SU-DHL-6 (cell line): Measurements from ENCODE around the gene SLF1.

ENCODE experiments used
- H2AFZ ChIP-seq: fragments of 200-600 bp; sonication (generic); 2 replicates; pipeline ENCODE4 v1.6.1; 2014; ENCODE audit warnings: low read depth, mild to moderate bottlenecking, moderate library complexity, mixed read lengths, antibody characterized with exemption, low read length; ENCODE audit not compliant: severe bottlenecking
- H3F3A ChIP-seq: fragments of 200-600 bp; shearing (Covaris generic); 2 replicates; pipeline ENCODE4 v1.6.0; 2016; ENCODE audit warnings: antibody characterized with exemption, mild to moderate bottlenecking; ENCODE audit not compliant: insufficient read depth
- H3K27ac ChIP-seq: fragments of 200-600 bp; sonication (generic); 2 replicates; pipeline ENCODE4 v1.5.1; 2016; ENCODE audit warnings: low read depth, mild to moderate bottlenecking, low read length, moderate library complexity, mixed read lengths
- H3K27me3 ChIP-seq: fragments of 200-600 bp; sonication (generic), shearing (Covaris generic); 2 replicates; pipeline ENCODE4 v1.6.0; 2014; ENCODE audit warnings: mild to moderate bottlenecking, low read length
- H3K36me3 ChIP-seq: fragments of 200-600 bp; sonication (generic); 2 replicates; pipeline ENCODE4 v1.6.1; 2014; ENCODE audit warnings: mild to moderate bottlenecking, low read length, mixed read lengths
- H3K4me2 ChIP-seq: fragments of 300-600, 200-600 bp; shearing (Covaris generic), sonication (generic); 2 replicates; pipeline ENCODE4 v1.6.0; 2014; ENCODE audit warnings: low read length, low read depth, mild to moderate bottlenecking; ENCODE audit not compliant: poor library complexity, severe bottlenecking
- H3K4me3 ChIP-seq: fragments of 200-600 bp; sonication (generic); 2 replicates; pipeline ENCODE4 v1.5.1; 2014; ENCODE audit warnings: antibody characterized with exemption, low read length, mild to moderate bottlenecking, mixed read lengths; ENCODE audit not compliant: insufficient read depth, poor library complexity, severe bottlenecking
- H3K79me2 ChIP-seq: fragments of 200-600 bp; sonication (generic); 2 replicates; pipeline ENCODE4 v1.6.1; 2014; ENCODE audit warnings: mild to moderate bottlenecking, low read length, moderate library complexity; ENCODE audit not compliant: insufficient read depth
- H3K9ac ChIP-seq: fragments of 200-600 bp; sonication (generic); 2 replicates; pipeline ENCODE4 v1.7.0; 2014; ENCODE audit warnings: mild to moderate bottlenecking, low read length
- H3K9me2 ChIP-seq: fragments of 200-600 bp; sonication (generic); replicated peaks from 2 replicates; pipeline ENCODE4 v1.6.1; 2014; ENCODE audit warnings: low read length; ENCODE audit not compliant: insufficient read depth
- H3K9me3 ChIP-seq: fragments of 200-600 bp; sonication (generic); 2 replicates; pipeline ENCODE4 v1.6.1; 2014; ENCODE audit warnings: low read length, mixed read lengths; ENCODE audit not compliant: insufficient read depth
- H4K20me1 ChIP-seq: fragments of 200-600 bp; sonication (generic); 2 replicates; pipeline ENCODE4 v1.6.1; 2014; ENCODE audit warnings: low read depth, mild to moderate bottlenecking, antibody characterized with exemption, low read length, moderate library complexity, mixed read lengths
- EZH2phosphoT487 ChIP-seq: fragments of 200-600 bp; sonication (generic), shearing (Covaris generic); conservative IDR thresholded peaks from 2 replicates; pipeline ENCODE4 v1.6.1; 2018; ENCODE audit warnings: mild to moderate bottlenecking, antibody characterized with exemption, low read length, moderate library complexity, mixed read lengths
- TF ChIP-seq, protein P1 (sequence below): fragments of 200-600 bp; sonication (generic); IDR thresholded peaks from one replicate; pipeline ENCODE4 v1.5.1; 2017; ENCODE audit warnings: antibody characterized with exemption, mild to moderate bottlenecking, low read length, moderate library complexity; ENCODE audit not compliant: insufficient read depth, poor library complexity, severe bottlenecking

SLF1 gene

DNA sequence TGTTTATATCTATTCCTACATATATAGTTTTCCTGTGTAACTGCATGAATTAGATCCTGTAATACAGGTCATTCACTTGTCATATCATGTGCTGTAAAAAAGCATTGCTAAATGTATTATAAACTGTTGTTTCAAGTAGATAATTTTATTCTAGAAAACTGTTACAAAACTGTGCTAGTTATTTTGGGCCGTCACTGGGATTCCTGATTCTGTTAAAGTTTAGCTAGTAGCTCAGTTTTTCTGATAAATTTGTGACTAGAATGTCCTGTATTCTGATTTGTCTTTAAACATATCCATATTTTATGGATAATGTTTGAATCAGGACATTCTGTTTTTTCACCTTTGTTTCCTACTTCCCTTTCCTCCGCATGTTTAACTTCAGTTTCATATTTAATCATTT is 5.4 kb downstream of the SLF1 start:
- Histone ChIP-seq H3K9me2 (no peaks in the 10 kb centered on the region), H3K36me3 (peaks cover 3% of the 10 kb centered on the region; the same call in 1 of the 2 replicates), H3K4me2 (no peak overlapping the region), H3K79me2 (peaks cover 73% of the 10 kb centered on the region), H2AFZ (no peak overlapping the region), H3K4me3 (no peak overlapping the region), H4K20me1 (peaks cover 17% of the 10 kb centered on the region), H3K27me3 (no peaks in the 10 kb centered on the region), H3K9me3 (no peaks in the 10 kb centered on the region), H3F3A (peaks cover 6% of the 10 kb centered on the region; the same call in 1 of the 2 replicates), H3K27ac (no peak overlapping the region), H3K9ac (no peak overlapping the region)
- TF ChIP-seq, protein P1, sequence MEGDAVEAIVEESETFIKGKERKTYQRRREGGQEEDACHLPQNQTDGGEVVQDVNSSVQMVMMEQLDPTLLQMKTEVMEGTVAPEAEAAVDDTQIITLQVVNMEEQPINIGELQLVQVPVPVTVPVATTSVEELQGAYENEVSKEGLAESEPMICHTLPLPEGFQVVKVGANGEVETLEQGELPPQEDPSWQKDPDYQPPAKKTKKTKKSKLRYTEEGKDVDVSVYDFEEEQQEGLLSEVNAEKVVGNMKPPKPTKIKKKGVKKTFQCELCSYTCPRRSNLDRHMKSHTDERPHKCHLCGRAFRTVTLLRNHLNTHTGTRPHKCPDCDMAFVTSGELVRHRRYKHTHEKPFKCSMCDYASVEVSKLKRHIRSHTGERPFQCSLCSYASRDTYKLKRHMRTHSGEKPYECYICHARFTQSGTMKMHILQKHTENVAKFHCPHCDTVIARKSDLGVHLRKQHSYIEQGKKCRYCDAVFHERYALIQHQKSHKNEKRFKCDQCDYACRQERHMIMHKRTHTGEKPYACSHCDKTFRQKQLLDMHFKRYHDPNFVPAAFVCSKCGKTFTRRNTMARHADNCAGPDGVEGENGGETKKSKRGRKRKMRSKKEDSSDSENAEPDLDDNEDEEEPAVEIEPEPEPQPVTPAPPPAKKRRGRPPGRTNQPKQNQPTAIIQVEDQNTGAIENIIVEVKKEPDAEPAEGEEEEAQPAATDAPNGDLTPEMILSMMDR, result no peak
- TF ChIP-seq EZH2phosphoT487, result no peak

DNA sequence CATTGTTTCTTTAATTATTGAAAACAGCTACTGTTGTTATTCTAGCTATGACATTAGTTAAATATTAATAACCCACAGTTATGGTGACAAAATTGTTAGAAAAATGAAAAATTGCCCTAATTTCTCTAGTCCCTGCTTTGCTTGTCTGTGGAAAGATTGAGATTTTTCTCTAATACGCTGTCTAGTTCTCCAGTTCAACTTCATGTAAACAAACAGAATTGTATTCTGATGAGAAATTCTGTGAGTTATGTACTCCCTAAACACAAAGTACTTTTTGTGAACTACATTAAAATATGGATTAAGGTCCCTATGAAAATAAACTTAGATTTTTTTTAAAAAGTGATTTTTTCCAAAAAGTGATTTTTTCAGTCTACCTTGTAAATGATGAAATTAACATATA is 8.7 kb downstream of the SLF1 start:
- H3K9me3 ChIP-seq, result no peaks in the 10 kb centered on the region
- H3K9me2 ChIP-seq, result no peaks in the 10 kb centered on the region
- H3K36me3 ChIP-seq, result peaks cover 20% of the 10 kb centered on the region; the same call in 1 of the 2 replicates
- H2AFZ ChIP-seq, result no peak overlapping the region
- H3K79me2 ChIP-seq, result peaks cover 43% of the 10 kb centered on the region
- H3K4me2 ChIP-seq, result no peak overlapping the region
- H3K27ac ChIP-seq, result no peak overlapping the region
- no peaks in the 10 kb centered on the region for H3K27me3 ChIP-seq
- no peak overlapping the region for H3K9ac ChIP-seq
- no peak overlapping the region for H3K4me3 ChIP-seq
- H3F3A ChIP-seq, result no peaks in the 10 kb centered on the region; the same call in 1 of the 2 replicates
- TF ChIP-seq, protein P1, result no peak
- TF ChIP-seq EZH2phosphoT487, result no peak
- H4K20me1 ChIP-seq, result peaks cover 8% of the 10 kb centered on the region; the same call in 1 of the 2 replicates

DNA sequence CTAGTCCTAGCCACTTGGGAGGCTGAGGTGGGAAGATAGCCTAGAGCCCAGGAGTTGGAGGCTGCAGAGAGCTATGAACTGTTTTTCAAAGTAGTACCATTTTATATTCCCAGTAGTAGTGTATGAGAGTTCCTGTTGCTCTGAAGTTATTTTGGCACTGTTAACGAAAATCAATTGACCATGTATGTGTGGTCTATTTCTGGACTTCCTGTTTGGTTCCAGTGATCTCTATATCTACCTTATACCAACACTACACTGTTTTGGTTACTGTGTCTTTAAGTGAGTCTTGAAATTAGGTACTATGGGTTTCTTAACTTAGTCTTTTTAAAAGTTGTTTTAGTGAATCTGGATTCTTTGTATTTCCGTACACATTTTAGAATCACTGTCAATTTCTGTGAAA is 13.6 kb downstream of the SLF1 start:
- no peak overlapping the region for H3K27ac ChIP-seq
- H3K27me3 ChIP-seq, result no peaks in the 10 kb centered on the region
- H3K9me2 ChIP-seq, result no peaks in the 10 kb centered on the region
- peaks cover 48% of the 10 kb centered on the region for H3K36me3 ChIP-seq
- H3K9me3 ChIP-seq, result no peaks in the 10 kb centered on the region
- TF ChIP-seq, protein P1, result no peak
- TF ChIP-seq EZH2phosphoT487, result no peak
- H3K9ac ChIP-seq, result no peak overlapping the region
- no peak overlapping the region for H2AFZ ChIP-seq
- H3K79me2 ChIP-seq, result peaks cover 36% of the 10 kb centered on the region
- no peaks in the 10 kb centered on the region for H3F3A ChIP-seq
- no peaks in the 10 kb centered on the region for H4K20me1 ChIP-seq
- no peak overlapping the region for H3K4me3 ChIP-seq
- H3K4me2 ChIP-seq, result no peak overlapping the region

DNA sequence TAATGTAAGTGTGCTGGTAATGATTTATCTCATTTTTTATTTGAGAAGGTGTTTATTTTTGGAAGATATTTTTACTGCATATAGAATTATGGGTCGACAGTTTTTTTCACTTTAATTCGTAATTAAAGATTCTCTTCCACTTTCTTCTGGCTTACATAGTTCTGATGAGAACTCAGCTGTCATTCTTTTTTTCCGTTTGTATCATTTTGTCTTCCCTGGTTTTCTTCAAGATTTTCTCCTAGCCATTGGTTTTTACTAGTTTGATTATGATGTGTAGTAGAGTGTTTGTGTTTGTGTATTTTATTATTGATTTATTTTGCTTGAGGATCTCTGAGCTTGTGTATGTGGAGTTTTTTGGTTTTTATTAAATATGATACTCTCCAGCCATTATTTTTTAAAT is 21.7 kb downstream of the SLF1 start:
- Histone ChIP-seq H2AFZ (no peak overlapping the region), H3K4me2 (no peak overlapping the region), H4K20me1 (no peaks in the 10 kb centered on the region), H3K4me3 (no peak overlapping the region), H3K36me3 (peaks cover 41% of the 10 kb centered on the region), H3K9me2 (no peaks in the 10 kb centered on the region), H3F3A (no peaks in the 10 kb centered on the region), H3K27ac (no peak overlapping the region), H3K79me2 (peaks cover 36% of the 10 kb centered on the region), H3K27me3 (no peaks in the 10 kb centered on the region), H3K9me3 (peaks cover 8% of the 10 kb centered on the region; the same call in 1 of the 2 replicates), H3K9ac (no peak overlapping the region)
- TF ChIP-seq, protein P1, result no peak
- TF ChIP-seq EZH2phosphoT487, result no peak
